Measurements from ENCODE around the gene ATP4B.

- TF ChIP-seq, protein P1, sequence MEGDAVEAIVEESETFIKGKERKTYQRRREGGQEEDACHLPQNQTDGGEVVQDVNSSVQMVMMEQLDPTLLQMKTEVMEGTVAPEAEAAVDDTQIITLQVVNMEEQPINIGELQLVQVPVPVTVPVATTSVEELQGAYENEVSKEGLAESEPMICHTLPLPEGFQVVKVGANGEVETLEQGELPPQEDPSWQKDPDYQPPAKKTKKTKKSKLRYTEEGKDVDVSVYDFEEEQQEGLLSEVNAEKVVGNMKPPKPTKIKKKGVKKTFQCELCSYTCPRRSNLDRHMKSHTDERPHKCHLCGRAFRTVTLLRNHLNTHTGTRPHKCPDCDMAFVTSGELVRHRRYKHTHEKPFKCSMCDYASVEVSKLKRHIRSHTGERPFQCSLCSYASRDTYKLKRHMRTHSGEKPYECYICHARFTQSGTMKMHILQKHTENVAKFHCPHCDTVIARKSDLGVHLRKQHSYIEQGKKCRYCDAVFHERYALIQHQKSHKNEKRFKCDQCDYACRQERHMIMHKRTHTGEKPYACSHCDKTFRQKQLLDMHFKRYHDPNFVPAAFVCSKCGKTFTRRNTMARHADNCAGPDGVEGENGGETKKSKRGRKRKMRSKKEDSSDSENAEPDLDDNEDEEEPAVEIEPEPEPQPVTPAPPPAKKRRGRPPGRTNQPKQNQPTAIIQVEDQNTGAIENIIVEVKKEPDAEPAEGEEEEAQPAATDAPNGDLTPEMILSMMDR (IDR thresholded peaks at IDR 0.05) = no peak
- TF ChIP-seq EP300 (IDR thresholded peaks at IDR 0.05) (no peak), POLR2A (IDR thresholded peaks at IDR 0.05) (no peak)
These were observed 48.9 kb downstream of the ATP4B start for GRCh38 chr13:113608967-113609533.
